ENCODE data around the gene ZNF607.
"Not testable (repeated sequence)": the region's sequence is repeated elsewhere in the genome, so short reads cannot be mapped to it uniquely, and the experiment has no call there.

Gene ZNF607

GRCh38 chr19:37691881-37692504, 27.6 kb downstream of the ZNF607 start:
- peak; percentile 38 for DNase-seq (ENCODE audit: low read depth)
- peak overlapping the region; percentile 68 for H3K4me3 ChIP-seq (ENCODE audit: low read depth, low read length)
- peak; percentile 10; the same call in 1 of the 2 replicates for TF ChIP-seq CTCF (IDR thresholded peaks at IDR 0.05; ENCODE audit: control insufficient read depth, extremely low read depth, insufficient read depth)

GRCh38 chr19:37683520-37683919, 36.0 kb downstream of the ZNF607 start:
- H3K4me3 ChIP-seq (ENCODE audit: low read depth, low read length): no peak overlapping the region
- no peak for TF ChIP-seq CTCF (IDR thresholded peaks at IDR 0.05; ENCODE audit: control insufficient read depth, extremely low read depth, insufficient read depth)
- no peak for DNase-seq (ENCODE audit: low read depth)

- DNase-seq (ENCODE audit: low read depth): no peak
- H3K4me3 ChIP-seq (ENCODE audit: low read depth, low read length): no peak overlapping the region
- TF ChIP-seq CTCF (IDR thresholded peaks at IDR 0.05; ENCODE audit: control insufficient read depth, extremely low read depth, insufficient read depth): no peak
Measured at GRCh38 chr19:37669450-37669914, 50.1 kb downstream of the ZNF607 start.

- not testable (repeated sequence) for DNase-seq (ENCODE audit: low read depth); H3K4me3 ChIP-seq (ENCODE audit: low read depth, low read length)
Measured at GRCh38 chr19:37657157-37657556, 62.4 kb downstream of the ZNF607 start.

- H3K4me3 ChIP-seq (ENCODE audit: low read depth, low read length): peak overlapping the region; percentile 93
- DNase-seq (ENCODE audit: low read depth): peak; percentile 46
- no peak for TF ChIP-seq CTCF (IDR thresholded peaks at IDR 0.05; ENCODE audit: control insufficient read depth, extremely low read depth, insufficient read depth)
Measured at GRCh38 chr19:37655689-37656371, 63.7 kb downstream of the ZNF607 start.

GRCh38 chr19:37655301-37655688, 64.3 kb downstream of the ZNF607 start, which contains the start of gene ZFP30:
Gene ZFP30 (minus strand): TSS chr19:37655465. CDS start chr19:37647822, 7,643 bp downstream.
- peak within 1 kb of the TSS; percentile 93 for H3K4me3 ChIP-seq (ENCODE audit: low read depth, low read length)
- TF ChIP-seq CTCF (IDR thresholded peaks at IDR 0.05; ENCODE audit: control insufficient read depth, extremely low read depth, insufficient read depth): no peak
- DNase-seq (ENCODE audit: low read depth): peak; percentile 56

- DNase-seq (ENCODE audit: low read depth): peak; percentile 10
- H3K4me3 ChIP-seq (ENCODE audit: low read depth, low read length): peak overlapping the region; percentile 93
- TF ChIP-seq CTCF (IDR thresholded peaks at IDR 0.05; ENCODE audit: control insufficient read depth, extremely low read depth, insufficient read depth): no peak
Measured at GRCh38 chr19:37654629-37655300, 64.8 kb downstream of the ZNF607 start.

All from LNCaP clone FGC (cell line).